ENCODE data around the gene TTC36.

Gene TTC36

DNA sequence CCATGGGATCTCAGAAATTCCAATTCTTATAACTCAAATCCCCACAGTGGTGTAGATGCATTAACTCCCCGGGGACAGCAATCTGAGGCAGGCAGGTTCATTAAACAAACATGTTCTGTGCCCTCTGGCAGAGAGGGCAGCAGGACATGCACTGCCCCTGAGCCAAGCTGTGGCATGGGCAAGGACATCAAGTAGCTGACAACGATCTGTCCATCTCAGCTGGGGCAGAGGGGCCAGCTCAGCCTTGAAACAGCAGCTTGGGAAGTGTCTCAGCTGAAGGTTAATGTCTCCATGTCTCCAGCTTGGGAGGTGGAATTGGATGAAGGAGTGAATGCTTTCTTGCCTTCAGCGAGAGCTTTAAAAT, 17.4 kb downstream of the TTC36 start:
- no peak for TF ChIP-seq GATA3 (IDR thresholded peaks at IDR 0.05; ENCODE audit: low read depth, low read length)
- TF ChIP-seq GATA2 (IDR thresholded peaks at IDR 0.05; ENCODE audit: low read depth, low read length), result no peak

- no peak for TF ChIP-seq GATA3 (IDR thresholded peaks at IDR 0.05; ENCODE audit: low read depth, low read length)
- TF ChIP-seq GATA2 (IDR thresholded peaks at IDR 0.05; ENCODE audit: low read depth, low read length), result no peak
Measured at GRCh38 chr11:118545533-118545932, 18.3 kb downstream of the TTC36 start.

DNA sequence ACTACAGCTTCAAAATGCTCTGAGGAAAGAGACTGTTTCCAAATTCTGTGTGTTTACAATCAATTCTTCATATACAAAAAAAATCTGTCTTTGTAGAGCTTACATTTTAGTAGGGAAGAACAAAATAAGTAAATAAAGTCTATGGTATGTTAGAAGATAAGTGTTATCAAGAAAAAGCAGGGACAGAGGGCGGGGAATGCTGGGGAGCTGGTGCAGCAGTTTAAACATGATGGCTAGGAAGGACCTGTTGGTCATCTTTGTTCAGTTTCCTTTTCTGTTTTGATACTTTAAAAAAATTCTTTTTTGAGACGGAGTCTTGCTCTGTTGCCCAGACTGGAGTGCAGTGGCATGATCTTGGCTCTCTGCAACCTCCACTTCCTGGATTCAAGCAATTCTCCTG, 19.9 kb downstream of the TTC36 start:
- TF ChIP-seq GATA2 (IDR thresholded peaks at IDR 0.05; ENCODE audit: low read depth, low read length), result no peak
- TF ChIP-seq GATA3 (IDR thresholded peaks at IDR 0.05; ENCODE audit: low read depth, low read length), result no peak

GRCh38 chr11:118552341-118552740, 25.1 kb downstream of the TTC36 start:
- TF ChIP-seq GATA2 (IDR thresholded peaks at IDR 0.05; ENCODE audit: low read depth, low read length) (no peak), GATA3 (IDR thresholded peaks at IDR 0.05; ENCODE audit: low read depth, low read length) (no peak)

DNA sequence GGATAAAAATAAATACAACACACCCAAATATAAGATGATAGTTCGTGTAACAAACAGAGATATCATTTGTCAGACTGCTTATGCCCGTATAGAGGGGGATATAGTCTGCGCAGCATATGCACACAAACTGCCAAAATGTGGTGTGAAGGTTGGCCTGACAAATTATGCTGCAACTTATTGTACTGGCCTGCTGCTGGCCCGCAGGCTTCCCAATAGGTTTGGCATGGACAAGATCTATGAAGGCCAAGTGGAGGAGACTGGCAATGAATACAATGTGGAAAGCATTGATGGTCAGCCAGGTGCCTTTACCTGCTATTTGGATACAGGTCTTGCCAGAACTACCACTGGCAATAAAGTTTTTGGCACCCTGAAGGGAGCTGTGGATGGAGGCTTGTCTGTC, 33.5 kb downstream of the TTC36 start:
- TF ChIP-seq GATA3 (IDR thresholded peaks at IDR 0.05; ENCODE audit: low read depth, low read length), result no peak

GRCh38 chr11:118565051-118565450, 37.8 kb downstream of the TTC36 start:
- TF ChIP-seq GATA2 (IDR thresholded peaks at IDR 0.05; ENCODE audit: low read depth, low read length), result no peak
- TF ChIP-seq GATA3 (IDR thresholded peaks at IDR 0.05; ENCODE audit: low read depth, low read length), result no peak

GRCh38 chr11:118569670-118570069, 42.4 kb downstream of the TTC36 start:
- TF ChIP-seq GATA3 (IDR thresholded peaks at IDR 0.05; ENCODE audit: low read depth, low read length) (no peak), GATA2 (IDR thresholded peaks at IDR 0.05; ENCODE audit: low read depth, low read length) (no peak)

DNA sequence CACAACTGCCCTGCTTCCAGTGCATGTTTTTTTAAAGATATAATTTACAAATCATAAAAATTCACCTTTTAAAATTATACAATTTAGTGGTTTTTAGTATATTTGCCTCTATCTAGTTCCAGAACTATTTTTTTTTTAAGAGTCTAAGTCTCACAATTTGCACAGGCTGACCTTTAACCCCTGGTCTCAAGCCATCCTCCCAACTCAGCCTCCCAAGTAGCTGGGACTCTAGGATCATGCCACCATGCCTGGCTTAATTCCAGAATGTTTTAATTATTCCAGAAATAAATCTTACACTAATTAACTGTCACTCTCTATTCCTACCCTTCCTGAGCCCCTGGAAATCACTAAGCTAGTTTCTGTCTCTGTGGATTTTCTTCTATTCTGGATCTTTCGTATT, 43.5 kb downstream of the TTC36 start:
- TF ChIP-seq GATA2 (IDR thresholded peaks at IDR 0.05; ENCODE audit: low read depth, low read length) (no peak), GATA3 (IDR thresholded peaks at IDR 0.05; ENCODE audit: low read depth, low read length) (no peak)

DNA sequence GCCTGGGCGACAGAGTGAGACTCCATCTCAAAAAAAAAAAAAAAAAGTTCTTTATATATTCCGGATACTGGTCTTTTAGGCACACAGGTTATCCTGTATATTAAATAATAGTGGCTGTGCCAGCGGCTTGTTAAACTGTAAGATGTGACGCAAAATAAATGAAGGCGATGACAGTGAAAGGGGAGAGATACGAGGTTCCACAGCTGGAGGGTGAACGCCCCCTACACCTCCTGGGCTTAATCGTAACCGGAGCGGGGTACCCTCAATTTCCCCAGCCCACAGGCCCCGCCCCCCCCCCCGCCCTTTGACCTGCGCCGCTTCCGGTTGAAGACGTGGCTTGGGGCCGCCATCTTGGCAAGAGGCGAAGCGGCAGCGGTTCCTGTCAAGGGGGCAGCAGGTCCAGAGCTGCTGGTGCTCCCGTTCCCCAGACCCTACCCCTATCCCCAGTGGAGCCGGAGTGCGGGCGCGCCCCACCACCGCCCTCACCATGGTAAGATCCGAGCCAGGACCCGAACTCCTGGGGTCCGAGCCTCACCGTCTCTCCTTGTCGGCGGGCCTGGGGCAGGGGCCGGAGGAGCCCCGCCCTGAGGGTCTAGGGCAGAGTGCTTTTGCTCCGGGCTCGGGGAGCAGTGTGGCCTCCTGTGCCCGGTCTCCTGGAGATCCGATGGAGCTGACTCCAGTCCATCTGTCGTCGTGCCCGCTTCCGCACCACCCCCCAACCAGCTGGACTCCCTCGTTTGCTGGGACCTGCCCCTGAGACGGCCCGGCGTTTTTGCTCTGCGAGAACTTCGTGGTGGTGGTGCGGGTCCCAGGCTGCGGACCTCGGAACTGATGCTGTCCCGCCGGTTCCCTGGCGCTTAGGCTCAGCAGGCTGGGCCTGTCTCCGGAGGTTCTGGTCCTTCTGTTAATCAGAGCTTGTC, 45.0 kb downstream of the TTC36 start, which contains the start of gene ARCN1:
ARCN1 (plus strand) TSS at position 349 of the 920 bp plus-strand sequence; CDS start at position 488, 139 bp downstream.
- no peak for TF ChIP-seq GATA2 (IDR thresholded peaks at IDR 0.05; ENCODE audit: low read depth, low read length)
- no peak for TF ChIP-seq GATA3 (IDR thresholded peaks at IDR 0.05; ENCODE audit: low read depth, low read length)

- no peak for TF ChIP-seq GATA2 (IDR thresholded peaks at IDR 0.05; ENCODE audit: low read depth, low read length)
- TF ChIP-seq GATA3 (IDR thresholded peaks at IDR 0.05; ENCODE audit: low read depth, low read length), result no peak
Measured at GRCh38 chr11:118572981-118573550, 45.8 kb downstream of the TTC36 start.

GRCh38 chr11:118574636-118575035, 47.4 kb downstream of the TTC36 start:
- TF ChIP-seq GATA3 (IDR thresholded peaks at IDR 0.05; ENCODE audit: low read depth, low read length) (no peak), GATA2 (IDR thresholded peaks at IDR 0.05; ENCODE audit: low read depth, low read length) (no peak)

All from SH-SY5Y (cell line).